MM.1S (cell line): ENCODE data around the gene PUS3.

Experiments used
- EZH2 ChIP-seq: fragments of 300-600 bp; sonication (generic); optimal IDR thresholded peaks from 2 replicates; pipeline ENCODE3; 2017; ENCODE audit warnings: low read depth, mild to moderate bottlenecking, antibody characterized with exemption, low read length, mixed read lengths
- TF ChIP-seq, protein P1 (sequence below): fragments of 300-600 bp; sonication (generic); IDR thresholded peaks from 2 replicates; pipeline ENCODE4 v1.5.1; 2016; ENCODE audit warnings: antibody characterized with exemption, low read length, mixed read lengths

DNA sequence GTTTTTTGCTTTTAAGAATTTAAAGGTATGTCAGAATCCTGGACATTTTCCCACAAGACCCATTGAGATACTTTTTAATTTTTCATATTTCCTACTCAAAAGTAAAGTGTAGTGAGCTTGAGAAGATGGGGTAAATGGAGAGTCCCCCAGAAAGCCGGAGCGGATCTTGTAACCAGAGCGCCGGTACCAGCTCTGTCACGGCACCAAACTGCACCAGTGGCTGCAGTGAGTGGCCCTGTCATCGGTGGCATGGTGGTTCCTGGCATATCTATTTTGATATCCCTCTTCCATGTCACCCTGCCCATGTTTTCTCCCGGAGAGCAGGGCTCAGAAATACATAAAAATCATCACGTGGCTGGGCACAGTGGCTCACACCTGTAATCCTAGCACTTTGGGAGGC, 20.6 kb upstream of the PUS3 start:
- TF ChIP-seq, protein P1, sequence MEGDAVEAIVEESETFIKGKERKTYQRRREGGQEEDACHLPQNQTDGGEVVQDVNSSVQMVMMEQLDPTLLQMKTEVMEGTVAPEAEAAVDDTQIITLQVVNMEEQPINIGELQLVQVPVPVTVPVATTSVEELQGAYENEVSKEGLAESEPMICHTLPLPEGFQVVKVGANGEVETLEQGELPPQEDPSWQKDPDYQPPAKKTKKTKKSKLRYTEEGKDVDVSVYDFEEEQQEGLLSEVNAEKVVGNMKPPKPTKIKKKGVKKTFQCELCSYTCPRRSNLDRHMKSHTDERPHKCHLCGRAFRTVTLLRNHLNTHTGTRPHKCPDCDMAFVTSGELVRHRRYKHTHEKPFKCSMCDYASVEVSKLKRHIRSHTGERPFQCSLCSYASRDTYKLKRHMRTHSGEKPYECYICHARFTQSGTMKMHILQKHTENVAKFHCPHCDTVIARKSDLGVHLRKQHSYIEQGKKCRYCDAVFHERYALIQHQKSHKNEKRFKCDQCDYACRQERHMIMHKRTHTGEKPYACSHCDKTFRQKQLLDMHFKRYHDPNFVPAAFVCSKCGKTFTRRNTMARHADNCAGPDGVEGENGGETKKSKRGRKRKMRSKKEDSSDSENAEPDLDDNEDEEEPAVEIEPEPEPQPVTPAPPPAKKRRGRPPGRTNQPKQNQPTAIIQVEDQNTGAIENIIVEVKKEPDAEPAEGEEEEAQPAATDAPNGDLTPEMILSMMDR, result no peak
- TF ChIP-seq EZH2, result no peak
